ENCODE measurements around the gene MIDN. TPM values are rescaled to one million over a fixed set of nuclear protein-coding genes. Genes with fewer than 3 reads are reported as not detected.

The MIDN gene
- total RNA-seq, 1 experiment from 2014 or later = 9.1 TPM

GRCh38 chr19:1260749-1261537 lies 12.6 kb downstream of the MIDN start:
- no peaks in the 10 kb centered on the region for H3K27me3 ChIP-seq
- peak overlapping the region; percentile 62 for H3K4me3 ChIP-seq
- H3K4me1 ChIP-seq = peaks cover 32% of the 10 kb centered on the region
- H3K27ac ChIP-seq = peak overlapping the region; percentile 81; the same call in 1 of the 2 replicates
- peak; percentile 95 to 96 for DNase-seq
- no peaks in the 10 kb centered on the region for H3K9me3 ChIP-seq (replicated peaks)
- peaks cover 6% of the 10 kb centered on the region for H3K36me3 ChIP-seq

GRCh38 chr19:1261538-1261797 lies 13.1 kb downstream of the MIDN start:
- DNase-seq = peak in 1 of 2 experiments; percentile 59
- Histone ChIP-seq H3K4me3 (peak overlapping the region; percentile 62), H3K36me3 (peaks cover 4% of the 10 kb centered on the region), H3K4me1 (peaks cover 35% of the 10 kb centered on the region), H3K27me3 (no peaks in the 10 kb centered on the region), H3K9me3 (replicated peaks) (no peaks in the 10 kb centered on the region), H3K27ac (peak overlapping the region; percentile 81; the same call in 1 of the 2 replicates)

- H3K4me1 ChIP-seq = peaks cover 35% of the 10 kb centered on the region
- H3K36me3 ChIP-seq = no peaks in the 10 kb centered on the region; the same call in none of the 2 replicates
- DNase-seq = no peak
- H3K27ac ChIP-seq = peak overlapping the region; percentile 81
- H3K4me3 ChIP-seq = peak overlapping the region; percentile 62
- H3K27me3 ChIP-seq = no peaks in the 10 kb centered on the region
- H3K9me3 ChIP-seq (replicated peaks) = no peaks in the 10 kb centered on the region
Measured at GRCh38 chr19:1261798-1262622, 13.6 kb downstream of the MIDN start.

DNA sequence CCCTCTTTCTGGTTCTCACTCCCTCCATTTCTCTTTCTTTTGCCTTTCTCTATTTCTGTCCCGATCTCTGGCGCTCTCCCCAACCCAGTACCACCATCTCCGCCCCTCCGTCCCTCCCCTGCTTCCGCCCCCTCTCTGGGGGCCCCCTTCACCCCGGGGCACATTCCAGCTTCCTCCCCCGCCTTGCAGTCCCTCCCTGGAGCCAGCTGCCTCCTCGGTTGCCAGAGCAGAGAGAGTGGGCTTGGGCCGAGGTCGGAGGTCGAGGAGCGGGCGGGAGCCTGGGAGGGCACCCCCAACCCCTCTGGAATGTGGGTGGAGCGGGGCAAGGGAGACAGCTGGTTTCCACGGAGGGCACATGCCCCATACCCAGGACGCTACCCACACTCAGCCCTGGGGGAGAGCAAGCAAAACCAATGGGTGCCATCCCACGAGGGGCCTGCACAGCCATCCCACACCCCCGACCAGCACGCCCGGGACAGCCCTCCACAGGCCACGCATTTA lies 14.3 kb downstream of the MIDN start:
- peak overlapping the region; percentile 81 for H3K27ac ChIP-seq

DNA sequence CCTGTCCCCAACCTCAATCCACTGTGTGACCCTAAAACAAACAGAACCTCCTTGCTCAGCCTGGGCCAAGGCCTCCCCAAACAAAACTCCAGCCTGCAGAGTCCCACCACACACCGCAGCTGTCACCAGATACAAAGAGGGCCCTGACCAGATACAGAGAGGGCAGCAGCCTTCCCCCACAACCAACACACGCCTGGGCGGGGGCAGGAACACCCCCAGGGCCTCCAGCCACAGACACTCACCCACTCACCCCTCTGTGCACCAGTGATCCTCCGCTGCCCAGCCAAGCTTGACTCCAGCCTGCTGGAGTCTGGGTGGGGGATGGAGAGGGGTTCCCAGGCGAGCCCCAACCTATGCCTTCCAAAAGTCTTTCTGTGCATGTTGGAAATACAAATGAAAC lies 14.8 kb downstream of the MIDN start:
- Histone ChIP-seq H3K27ac (peak overlapping the region; percentile 81), H3K27me3 (no peaks in the 10 kb centered on the region), H3K4me1 (peaks cover 35% of the 10 kb centered on the region), H3K4me3 (peak overlapping the region; percentile 62), H3K9me3 (replicated peaks) (no peaks in the 10 kb centered on the region), H3K36me3 (no peaks in the 10 kb centered on the region)
- peak; percentile 70 to 74 for DNase-seq

More for the DNA sequence above, 14.3 kb downstream of the MIDN start:
- peaks cover 35% of the 10 kb centered on the region for H3K4me1 ChIP-seq
- H3K4me3 ChIP-seq = peak overlapping the region; percentile 62
- no peaks in the 10 kb centered on the region; the same call in none of the 2 replicates for H3K36me3 ChIP-seq
- DNase-seq = peak; percentile 73 to 84
- H3K27me3 ChIP-seq = no peaks in the 10 kb centered on the region
- no peaks in the 10 kb centered on the region for H3K9me3 ChIP-seq (replicated peaks)

GRCh38 chr19:1264801-1265614 lies 16.6 kb downstream of the MIDN start:
- Histone ChIP-seq H3K9me3 (replicated peaks) (no peaks in the 10 kb centered on the region), H3K27me3 (no peaks in the 10 kb centered on the region), H3K36me3 (no peaks in the 10 kb centered on the region), H3K27ac (peak overlapping the region; percentile 25; the same call in 1 of the 2 replicates), H3K4me3 (no peak overlapping the region), H3K4me1 (peaks cover 41% of the 10 kb centered on the region)
- peak; percentile 77 to 78 for DNase-seq

DNA sequence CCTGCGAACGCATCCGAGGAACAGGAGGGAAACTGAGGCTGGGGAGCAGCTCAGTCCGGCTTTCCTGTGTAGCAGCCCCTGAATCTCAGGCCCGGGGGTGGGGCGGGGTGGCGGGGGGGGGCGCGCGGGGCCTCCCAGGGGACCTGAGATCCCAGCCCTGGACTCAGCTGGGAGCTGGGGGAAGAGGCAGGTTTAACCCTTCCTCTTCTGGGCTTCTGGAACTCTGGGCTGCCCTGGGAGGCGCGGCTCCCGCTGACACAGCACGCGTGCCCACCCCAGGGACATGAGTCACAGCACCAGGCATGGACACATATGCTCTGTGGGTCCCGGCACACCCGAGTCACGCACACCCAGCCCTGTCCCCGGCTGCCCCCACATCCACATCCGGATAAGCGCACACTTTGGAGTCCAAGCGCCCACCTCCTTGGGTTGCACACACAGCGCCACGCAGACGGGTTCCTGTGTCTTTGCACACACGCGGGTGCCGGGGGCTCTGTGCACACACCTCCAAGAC lies 17.3 kb downstream of the MIDN start:
- peak overlapping the region; percentile 56 for H3K4me3 ChIP-seq
- peak; percentile 55 to 66 for DNase-seq
- no peaks in the 10 kb centered on the region for H3K9me3 ChIP-seq (replicated peaks)
- H3K36me3 ChIP-seq = peaks cover 5% of the 10 kb centered on the region
- no peaks in the 10 kb centered on the region for H3K27me3 ChIP-seq
- peak overlapping the region; percentile 23; the same call in 1 of the 2 replicates for H3K27ac ChIP-seq
- peaks cover 38% of the 10 kb centered on the region for H3K4me1 ChIP-seq

DNA sequence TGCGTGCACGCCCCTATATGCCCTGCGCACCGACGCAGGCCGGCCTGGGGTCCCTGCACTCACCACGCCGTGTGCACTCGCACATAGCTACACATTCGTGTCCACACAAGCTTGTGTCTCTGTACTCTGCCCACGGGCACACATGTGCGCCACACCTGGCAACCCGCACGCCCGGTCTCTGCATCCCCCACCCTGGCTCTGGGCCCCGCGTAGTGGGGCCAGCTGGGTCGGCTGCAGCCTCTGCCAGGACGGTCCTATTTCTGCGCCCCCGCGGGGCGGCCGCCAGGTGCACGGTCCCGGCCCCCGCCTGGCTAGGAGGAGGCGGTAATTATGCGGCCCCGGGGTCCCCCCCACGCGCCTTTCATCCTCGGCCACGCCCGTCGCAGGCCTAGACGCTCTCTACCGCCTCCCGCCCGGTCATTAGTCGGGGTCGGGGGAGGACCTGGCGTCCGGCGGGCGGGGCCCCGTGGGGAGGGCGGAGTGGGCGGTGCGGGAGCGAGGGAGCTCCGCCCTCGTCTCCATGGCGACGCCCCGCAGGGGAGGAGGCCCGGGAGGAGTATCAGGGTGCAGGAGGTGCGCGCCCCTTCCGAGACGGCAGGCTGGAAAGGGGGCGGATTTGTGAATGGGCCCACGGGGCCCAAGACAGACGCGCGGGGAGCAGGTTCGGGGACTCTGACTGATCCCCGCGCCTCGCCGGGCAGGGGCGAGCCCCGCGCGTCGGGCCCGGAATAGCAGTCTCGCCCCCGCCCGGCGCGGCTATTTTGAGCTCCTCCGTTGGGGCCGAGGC lies 17.9 kb downstream of the MIDN start:
- Histone ChIP-seq H3K4me3 (peak overlapping the region; percentile 56), H3K9me3 (replicated peaks) (no peaks in the 10 kb centered on the region), H3K27ac (peak overlapping the region; percentile 23; the same call in 1 of the 2 replicates), H3K36me3 (peaks cover 11% of the 10 kb centered on the region), H3K4me1 (peaks cover 38% of the 10 kb centered on the region), H3K27me3 (no peaks in the 10 kb centered on the region)
- DNase-seq = peak; percentile 83 to 86

DNA sequence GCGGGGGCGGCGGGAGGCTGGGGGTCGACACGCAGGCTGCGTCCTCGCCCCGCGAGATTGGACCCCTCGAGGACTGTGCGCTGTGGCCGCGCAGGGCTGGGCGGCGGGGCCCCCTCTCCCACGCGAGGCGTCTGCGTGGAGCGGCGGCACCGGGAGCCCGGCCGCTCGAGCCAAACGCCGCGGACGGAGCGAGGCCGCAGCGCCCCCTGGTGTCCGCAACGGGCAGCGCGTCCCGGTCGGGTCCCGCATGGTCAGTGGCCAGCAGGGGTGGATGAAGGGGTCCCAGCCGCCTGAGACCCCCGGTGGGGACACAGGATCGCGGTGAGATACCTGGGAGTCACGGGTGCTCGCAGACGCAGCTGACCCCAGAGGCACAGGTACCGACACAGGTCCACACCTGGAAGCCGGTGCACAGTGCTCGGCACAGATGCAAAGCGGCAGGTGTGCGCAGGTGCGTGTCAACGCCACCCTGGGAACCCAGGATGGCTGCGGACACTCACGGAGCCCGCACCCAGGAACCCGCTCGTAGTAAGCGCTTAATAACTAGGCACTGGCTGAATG lies 18.6 kb downstream of the MIDN start:
- H3K27ac ChIP-seq = no peak overlapping the region
- DNase-seq = peak in 1 of 2 experiments; percentile 68

DNA sequence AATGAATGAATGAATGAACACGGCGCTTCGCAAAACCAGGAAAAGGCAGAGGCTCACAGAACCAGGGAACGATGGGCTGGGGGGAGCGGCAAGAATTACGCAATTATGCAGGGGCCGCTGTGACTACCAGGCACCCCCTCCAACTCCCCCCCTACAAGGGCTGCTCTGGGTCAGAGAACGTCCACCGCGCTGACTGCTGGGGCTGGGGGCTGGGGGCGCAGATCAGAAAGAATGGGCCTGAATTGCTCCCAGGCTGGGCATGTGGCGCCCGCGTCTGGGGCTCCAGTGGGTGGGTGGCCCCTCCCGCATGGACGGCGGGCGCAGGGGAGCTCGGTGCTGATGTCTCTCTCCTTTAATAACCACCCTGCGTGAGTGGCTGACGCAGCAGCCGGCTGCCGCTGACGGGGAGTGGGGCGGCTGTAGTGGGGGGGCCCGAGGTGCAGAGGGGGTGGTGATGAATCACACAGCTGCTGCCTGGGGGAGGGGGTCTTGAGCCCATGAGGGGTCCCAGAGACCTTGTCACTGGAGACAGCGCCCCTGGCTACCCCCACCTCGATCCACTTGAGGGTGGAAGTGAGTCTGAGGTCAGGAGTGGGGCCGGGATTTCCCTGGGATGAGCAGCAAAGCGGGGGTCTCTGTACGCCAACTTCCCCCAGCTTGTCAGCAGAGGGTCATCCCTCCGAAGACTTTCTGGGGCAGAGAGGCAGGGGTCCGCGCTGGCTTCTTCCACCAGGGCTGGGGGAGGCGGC lies 19.3 kb downstream of the MIDN start:
- Histone ChIP-seq H3K9me3 (replicated peaks) (no peaks in the 10 kb centered on the region), H3K36me3 (peaks cover 13% of the 10 kb centered on the region), H3K27me3 (no peaks in the 10 kb centered on the region), H3K27ac (no peak overlapping the region), H3K4me3 (no peak overlapping the region), H3K4me1 (peaks cover 33% of the 10 kb centered on the region)
- DNase-seq = no peak

More for the DNA sequence above, 18.6 kb downstream of the MIDN start:
- Histone ChIP-seq H3K36me3 (peaks cover 12% of the 10 kb centered on the region), H3K4me3 (peak overlapping the region; percentile 56), H3K4me1 (peaks cover 38% of the 10 kb centered on the region), H3K9me3 (replicated peaks) (no peaks in the 10 kb centered on the region), H3K27me3 (no peaks in the 10 kb centered on the region)

DNA sequence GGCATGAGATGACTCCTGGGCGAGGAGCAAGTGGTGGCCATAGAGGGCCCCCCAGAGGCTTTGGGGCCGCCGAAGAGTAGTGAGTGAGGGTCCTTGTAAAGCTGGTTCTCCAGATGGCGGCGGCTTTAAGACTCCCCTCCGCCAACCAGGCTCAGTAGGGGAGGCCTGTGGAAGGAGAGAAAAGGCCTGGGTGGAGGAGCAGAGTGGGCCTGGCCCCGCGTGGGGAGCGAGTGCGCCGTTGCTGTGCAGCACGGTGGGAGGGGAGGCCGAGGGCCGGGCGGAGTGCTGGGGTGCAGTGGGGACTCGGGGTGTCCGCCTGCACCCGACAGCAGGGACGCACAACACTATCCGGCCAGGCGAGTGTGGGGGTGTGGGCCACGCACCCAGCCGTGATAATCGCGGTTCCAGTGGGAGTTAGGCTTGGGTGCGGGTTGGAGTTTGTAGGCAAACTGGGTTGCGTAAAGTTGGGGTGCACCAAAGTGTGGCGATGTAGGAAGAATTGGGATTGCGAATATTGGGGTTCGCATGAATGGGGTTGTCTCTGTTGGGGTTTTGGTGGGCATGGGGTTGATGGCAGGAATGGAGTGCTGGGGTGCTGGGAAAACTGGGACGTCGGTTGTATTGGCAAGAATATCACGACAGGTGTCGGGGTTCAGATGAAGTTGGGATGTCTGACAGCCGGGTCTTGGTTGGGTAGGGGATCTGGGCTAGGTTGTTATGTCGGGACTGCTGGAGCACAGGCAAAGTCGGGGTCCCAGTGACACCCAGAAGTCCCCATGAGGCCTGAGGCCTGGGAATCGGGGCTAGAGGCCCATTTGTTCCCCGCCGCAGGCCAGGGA lies 20.1 kb downstream of the MIDN start:
- Histone ChIP-seq H3K27ac (no peak overlapping the region), H3K4me3 (peak overlapping the region; percentile 66), H3K4me1 (peaks cover 25% of the 10 kb centered on the region), H3K36me3 (peaks cover 20% of the 10 kb centered on the region), H3K9me3 (replicated peaks) (no peaks in the 10 kb centered on the region), H3K27me3 (no peaks in the 10 kb centered on the region)
- DNase-seq = no peak

DNA sequence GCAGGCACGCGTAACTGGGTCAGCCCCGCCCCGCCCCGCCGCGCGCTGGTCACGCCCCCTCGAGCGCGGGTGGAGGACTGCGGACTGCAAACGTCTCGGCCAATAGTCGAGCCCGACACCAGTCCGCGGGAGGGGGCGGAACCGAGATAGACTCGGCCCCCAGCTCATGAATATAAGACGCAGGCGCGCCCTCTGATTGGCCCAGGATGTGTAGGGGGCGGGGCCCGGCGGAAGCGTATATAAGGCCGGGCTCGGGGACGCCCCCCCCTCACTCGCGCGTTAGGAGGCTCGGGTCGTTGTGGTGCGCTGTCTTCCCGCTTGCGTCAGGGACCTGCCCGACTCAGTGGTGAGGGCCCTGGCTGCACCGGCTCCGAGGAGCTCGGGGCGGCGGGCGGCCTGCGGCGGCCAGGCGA lies 20.7 kb downstream of the MIDN start, which contains the start of gene CIRBP:
CIRBP (plus strand) TSS at position 268 of the 413 bp plus-strand sequence. CDS start 1,602 bp downstream, outside the sequence.
- Histone ChIP-seq H3K4me3 (peak within 1 kb of the TSS; percentile 66), H3K36me3 (peaks cover 26% of the 10 kb centered on the region), H3K9me3 (replicated peaks) (no peaks in the 10 kb centered on the region), H3K27ac (peak within 1 kb of the TSS; percentile 72), H3K4me1 (peaks cover 23% of the 10 kb centered on the region), H3K27me3 (no peaks in the 10 kb centered on the region)
- peak; percentile 99 for DNase-seq
